GM19240 (cell line): ENCODE results near the gene CCDC63.

ENCODE experiments used
- DNase-seq: peaks from one replicate; pipeline ENCODE4 v3.0.0; 2011; ENCODE audit warnings: low spot score; ENCODE audit not compliant: insufficient read length

CCDC63 gene

DNA sequence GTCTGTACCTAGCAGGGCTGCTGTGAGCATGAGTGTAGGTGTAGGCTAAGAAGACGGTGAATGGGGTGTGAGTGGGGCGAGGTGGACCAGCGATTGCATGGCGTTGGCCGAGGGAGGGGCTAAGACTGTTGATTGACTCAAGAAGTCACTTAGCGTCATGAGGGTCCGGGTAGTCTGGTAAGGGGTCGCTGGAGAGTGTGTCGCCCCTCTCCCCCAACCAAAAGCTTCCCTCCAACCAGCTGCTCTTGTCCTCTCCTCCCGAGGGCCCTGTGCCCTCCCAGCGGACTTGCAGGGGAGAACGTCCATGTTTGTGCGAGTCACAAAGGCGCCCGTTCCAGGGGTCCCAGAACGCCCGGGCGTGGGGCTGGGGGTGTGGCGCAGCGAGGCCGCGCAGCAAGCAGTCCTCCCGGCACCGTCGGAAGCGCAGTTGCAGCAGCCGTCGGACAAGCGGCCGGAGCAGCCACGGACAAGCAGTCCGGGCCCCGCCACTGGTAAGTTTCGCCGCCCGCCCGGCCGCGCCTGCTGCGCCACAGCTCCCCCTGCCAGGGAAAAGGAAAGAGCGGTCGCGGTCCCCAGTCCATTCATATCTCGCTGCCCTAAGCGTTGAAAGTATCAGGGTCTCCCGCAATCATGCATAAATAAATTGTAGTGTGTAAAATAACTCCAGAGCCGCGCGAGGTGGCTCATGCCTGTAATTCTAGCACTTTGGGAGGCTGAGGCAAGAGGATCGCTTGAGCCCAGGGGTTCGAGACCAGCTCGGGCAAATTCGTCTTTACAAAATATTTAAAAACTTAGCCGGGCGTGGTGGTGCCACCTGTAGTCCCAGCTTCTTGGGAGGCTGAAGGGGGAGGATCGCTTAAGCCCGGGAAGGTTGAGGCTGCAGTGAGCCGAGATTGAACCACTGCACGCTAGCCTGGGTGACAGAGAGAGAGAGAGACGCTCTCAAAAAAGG is at the start of gene CCDC63:
Gene CCDC63, plus strand, starts transcription at position 373 of the 952 bp plus-strand sequence. CDS start 5,968 bp downstream, outside the sequence.
- no peak for DNase-seq

- DNase-seq = no peak
Observed at GRCh38 chr12:110798461-110798860, 48.3 kb upstream of the CCDC63 start.

- DNase-seq = no peak
Observed at GRCh38 chr12:110802489-110802888, 44.3 kb upstream of the CCDC63 start.

- DNase-seq = no peak
Observed at GRCh38 chr12:110804406-110804805, 42.4 kb upstream of the CCDC63 start.

DNA sequence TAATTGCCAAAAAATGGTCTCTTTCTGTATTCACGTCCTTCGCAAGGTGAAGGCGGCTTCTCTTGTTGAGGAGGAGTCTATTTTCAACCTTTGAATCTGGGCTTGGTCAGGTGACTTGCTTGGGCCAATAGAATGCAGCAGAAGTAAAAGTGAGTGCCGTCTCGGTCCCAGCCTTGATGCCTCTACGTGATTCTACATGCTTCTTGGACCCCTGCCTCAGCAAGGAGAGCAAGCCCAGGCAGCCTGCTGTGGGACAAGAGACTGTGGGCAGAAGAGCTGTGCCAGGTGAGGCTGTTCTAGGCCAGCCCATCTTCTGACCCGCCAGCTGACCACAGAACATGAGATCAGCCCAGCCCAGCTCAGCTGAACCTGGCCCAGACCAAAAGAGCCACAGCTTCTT is 39.1 kb upstream of the CCDC63 start:
- no peak for DNase-seq

- DNase-seq = no peak
Observed at GRCh38 chr12:110809149-110809548, 37.6 kb upstream of the CCDC63 start.

DNA sequence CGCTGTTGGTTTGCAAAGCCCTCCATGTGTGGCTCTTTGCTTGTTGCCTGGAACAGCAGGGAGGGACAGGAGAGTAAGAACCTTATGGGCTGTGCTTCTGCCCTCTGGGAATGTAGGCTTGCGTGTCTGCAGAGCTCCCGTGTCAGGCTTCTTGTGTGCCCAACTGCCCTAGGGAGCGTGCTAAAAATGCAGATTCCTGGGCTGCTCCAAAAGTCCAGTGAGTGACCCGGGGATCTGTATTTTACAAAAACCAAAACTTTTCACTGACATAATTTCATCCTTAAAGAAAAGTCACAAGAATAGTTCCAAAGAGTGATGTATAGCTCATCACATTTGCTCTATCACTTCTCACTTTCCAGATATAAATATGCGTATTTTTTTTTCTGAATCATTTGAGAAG is 34.8 kb upstream of the CCDC63 start:
- DNase-seq = no peak

GRCh38 chr12:110813285-110813684 is 33.5 kb upstream of the CCDC63 start:
- DNase-seq = no peak

GRCh38 chr12:110813756-110814155 is 33.0 kb upstream of the CCDC63 start:
- DNase-seq = no peak

- no peak for DNase-seq
Observed at GRCh38 chr12:110816248-110816647, 30.5 kb upstream of the CCDC63 start.

- DNase-seq = no peak
Observed at GRCh38 chr12:110816779-110817178, 30.0 kb upstream of the CCDC63 start.

GRCh38 chr12:110818511-110818910 is 28.3 kb upstream of the CCDC63 start:
- no peak for DNase-seq

- no peak for DNase-seq
Observed at GRCh38 chr12:110819150-110819549, 27.6 kb upstream of the CCDC63 start.

- DNase-seq = no peak
Observed at GRCh38 chr12:110819646-110820045, 27.1 kb upstream of the CCDC63 start.

DNA sequence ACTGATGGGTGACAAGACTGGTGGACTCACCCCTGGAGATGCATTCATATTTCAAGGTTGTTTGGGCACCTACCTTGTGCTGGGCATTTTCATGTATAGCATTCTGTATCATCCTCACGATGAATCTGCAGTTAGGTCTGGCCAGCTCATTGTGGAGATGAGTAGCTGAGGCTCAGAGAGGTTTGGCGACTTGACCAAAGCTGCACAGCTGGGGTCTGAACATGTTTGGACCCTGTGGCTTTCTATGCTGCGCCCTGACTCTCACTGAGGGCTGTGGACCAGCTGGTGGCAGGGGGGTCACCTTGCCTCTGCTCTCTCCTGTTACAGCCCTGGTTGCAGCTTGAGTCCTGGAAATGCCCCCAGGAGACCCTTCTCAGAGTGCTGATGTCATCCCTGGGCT is 24.9 kb upstream of the CCDC63 start:
- DNase-seq = no peak

DNA sequence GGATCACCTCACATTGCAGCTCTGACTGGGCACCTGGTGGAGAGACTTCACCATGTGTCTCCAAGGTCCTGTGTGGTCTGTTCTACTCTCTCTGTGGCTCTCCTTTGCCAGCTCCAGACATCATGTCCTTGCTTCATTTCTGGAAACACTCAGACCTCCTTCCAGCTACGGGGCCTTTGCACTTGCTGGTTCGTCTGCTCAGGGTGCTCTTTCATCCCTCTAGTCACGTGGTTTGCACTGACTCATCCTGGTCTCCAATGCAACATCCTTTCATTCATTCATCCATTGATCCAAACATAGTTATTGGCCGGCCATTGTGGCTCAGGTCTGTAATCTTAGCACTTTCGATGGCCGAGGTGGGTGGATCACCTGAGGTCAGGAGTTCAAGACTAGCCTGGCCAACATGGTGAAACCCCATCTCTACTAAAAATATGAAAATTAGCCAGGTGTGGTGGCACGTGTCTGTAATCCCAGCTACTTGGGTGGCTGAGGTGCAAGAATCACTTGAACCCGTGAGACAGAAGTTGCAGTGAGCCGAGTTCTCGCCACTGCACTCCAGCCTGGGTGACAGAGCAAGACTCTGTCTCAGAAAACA is 23.9 kb upstream of the CCDC63 start:
- no peak for DNase-seq

- no peak for DNase-seq
Observed at GRCh38 chr12:110824342-110824741, 22.4 kb upstream of the CCDC63 start.

GRCh38 chr12:110825530-110825929 is 21.3 kb upstream of the CCDC63 start:
- no peak for DNase-seq

DNA sequence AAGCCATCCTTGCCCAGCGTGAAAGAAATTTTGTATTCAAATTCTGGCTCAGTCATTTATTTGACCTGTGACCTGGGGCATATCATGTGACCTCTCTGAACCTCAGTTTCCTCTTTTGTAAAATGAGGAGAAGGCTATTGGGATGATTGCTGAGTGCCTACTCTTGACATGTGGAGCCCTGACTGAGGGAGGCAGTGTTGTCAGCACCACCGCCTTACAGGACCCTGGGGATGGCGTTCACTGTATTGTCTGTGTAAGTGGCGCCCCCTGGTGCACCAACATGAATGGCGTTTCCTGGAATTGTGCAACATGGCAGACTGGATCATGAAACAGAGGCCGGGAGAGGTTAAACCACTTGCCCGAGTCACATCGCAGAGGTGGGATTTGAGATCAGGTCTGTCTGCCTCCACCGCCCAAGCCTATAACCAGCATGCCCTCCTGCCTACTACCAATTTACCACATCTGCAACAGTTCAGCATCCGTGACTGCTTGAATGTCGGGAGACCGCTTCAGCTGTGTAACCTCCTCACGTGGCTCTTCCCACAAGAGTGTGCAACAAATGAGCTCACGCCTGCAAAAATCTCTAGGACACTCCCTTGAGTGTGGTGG is 20.1 kb upstream of the CCDC63 start:
- DNase-seq = peak; percentile 72

- no peak for DNase-seq
Observed at GRCh38 chr12:110829308-110829707, 17.5 kb upstream of the CCDC63 start.

DNA sequence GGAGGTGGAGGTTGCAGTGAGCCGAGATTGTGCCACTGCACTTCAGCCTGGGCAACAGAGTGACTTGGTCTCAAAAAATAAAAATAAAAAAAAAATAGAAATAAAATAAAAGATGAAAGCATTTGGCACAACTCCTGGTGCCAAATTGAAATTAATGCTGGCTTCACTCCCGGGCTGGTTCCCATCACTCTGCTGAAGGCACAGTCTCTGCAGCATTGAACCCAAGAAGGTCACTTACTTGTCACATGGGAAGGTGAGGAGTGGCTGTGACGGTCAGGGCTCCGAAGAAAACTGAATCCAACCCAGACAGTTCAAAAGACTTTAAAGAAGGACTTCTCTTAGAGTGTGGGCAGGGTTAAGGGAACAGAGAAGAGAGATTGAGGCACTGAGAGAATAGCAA is 10.5 kb upstream of the CCDC63 start:
- DNase-seq = no peak

- no peak for DNase-seq
Observed at GRCh38 chr12:110841007-110841406, 5.8 kb upstream of the CCDC63 start.
